Activated CD8-positive, alpha-beta memory T cell treated with anti-CD3 and anti-CD28 coated beads, Interleukin-2, amount 50 U/mL, for 1 hour (primary cell): ENCODE measurements around the gene RSF1.

ENCODE experiments used
- DNase-seq: peaks from one replicate; pipeline ENCODE4 v3.0.0-alpha.2; 2020; ENCODE audit errors: extremely low read depth

Gene RSF1

DNA sequence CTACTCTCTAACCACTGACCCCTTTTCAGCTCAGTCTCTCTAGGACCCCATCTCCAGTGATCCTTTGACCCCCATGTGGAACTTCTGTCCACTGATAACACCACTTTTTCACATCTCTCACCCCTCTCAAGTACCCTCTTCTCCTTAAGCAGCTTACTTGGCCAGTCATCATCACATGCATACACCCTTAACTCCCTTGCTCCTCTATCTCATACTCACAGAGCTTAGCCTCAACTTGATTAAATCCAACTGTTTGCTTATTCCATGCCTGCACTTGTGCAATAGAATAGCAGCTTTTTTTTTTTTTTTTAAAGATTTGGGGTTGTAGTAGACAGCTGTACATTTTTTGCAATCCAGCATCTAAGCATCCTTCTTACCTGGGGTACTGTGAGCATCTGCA lies 208.6 kb downstream of the RSF1 start:
- DNase-seq, result no peak
